Spleen (tissue), 7 donors: Measurements from ENCODE around the gene SRP54.

Experiments used
- POLR2A ChIP-seq, 3 donors: fragments of 450-650 bp; IDR thresholded peaks; one replicate each; pipeline ENCODE4 v1.5.1; 2017; ENCODE audit warnings: antibody characterized with exemption in 3 of 3, mild to moderate bottlenecking in 1 of 3
- POLR2AphosphoS5 ChIP-seq, 3 donors: sonication (generic); formaldehyde crosslinking; IDR thresholded peaks; one replicate each; pipeline ENCODE4 v1.5.1; 2017; ENCODE audit warnings: antibody characterized with exemption in 3 of 3
- TF ChIP-seq, protein P1 (sequence below), 11 experiments: fragments of 200-600 bp in 7 of 11; fragments of 450-650 bp in 4 of 11; sonication (generic) in 4 of 11; IDR thresholded peaks in 8 of 11; conservative IDR thresholded peaks in 3 of 11; 1 replicate in 7 of 11; 2 replicates in 4 of 11; pipeline versions ENCODE4 v1.4.0 to v1.8.0; 2016 to 2021; ENCODE audit warnings: antibody characterized with exemption in 11 of 11, inconsistent platforms in 4 of 11, mild to moderate bottlenecking in 1 of 11
- donor health status: DM: no; HTN: no; CAD: no; lungs with moderate emphysema.
- donor health status: DM: no; HTN: no; CAD: no.
- donor health status: DM: no; HTN: no; CAD: no.

DNA sequence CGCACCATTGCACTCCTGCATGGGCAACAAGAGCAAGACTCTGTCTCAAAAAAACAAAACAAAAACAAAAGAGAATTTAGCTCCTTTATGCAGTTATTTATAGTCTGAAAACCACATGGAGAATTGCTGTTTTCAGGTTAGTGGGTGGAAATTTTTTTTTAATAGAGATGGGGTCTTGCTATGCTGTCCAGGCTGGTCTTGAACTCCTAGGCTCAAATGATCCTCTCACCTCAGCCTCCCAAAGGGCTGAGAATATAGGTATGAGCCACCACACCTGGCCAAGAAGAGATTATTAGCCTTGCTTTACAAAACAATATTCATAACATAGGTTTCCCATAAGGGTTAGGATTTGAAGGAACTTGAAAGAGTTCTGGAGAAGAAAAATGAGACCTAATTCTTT, 12.1 kb upstream of the SRP54 start:
- TF ChIP-seq, protein P1, sequence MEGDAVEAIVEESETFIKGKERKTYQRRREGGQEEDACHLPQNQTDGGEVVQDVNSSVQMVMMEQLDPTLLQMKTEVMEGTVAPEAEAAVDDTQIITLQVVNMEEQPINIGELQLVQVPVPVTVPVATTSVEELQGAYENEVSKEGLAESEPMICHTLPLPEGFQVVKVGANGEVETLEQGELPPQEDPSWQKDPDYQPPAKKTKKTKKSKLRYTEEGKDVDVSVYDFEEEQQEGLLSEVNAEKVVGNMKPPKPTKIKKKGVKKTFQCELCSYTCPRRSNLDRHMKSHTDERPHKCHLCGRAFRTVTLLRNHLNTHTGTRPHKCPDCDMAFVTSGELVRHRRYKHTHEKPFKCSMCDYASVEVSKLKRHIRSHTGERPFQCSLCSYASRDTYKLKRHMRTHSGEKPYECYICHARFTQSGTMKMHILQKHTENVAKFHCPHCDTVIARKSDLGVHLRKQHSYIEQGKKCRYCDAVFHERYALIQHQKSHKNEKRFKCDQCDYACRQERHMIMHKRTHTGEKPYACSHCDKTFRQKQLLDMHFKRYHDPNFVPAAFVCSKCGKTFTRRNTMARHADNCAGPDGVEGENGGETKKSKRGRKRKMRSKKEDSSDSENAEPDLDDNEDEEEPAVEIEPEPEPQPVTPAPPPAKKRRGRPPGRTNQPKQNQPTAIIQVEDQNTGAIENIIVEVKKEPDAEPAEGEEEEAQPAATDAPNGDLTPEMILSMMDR (IDR thresholded peaks at IDR 0.05 in 8 of 11, conservative IDR thresholded peaks at IDR 0.05 in 3 of 11) = no peak
- TF ChIP-seq POLR2A (IDR thresholded peaks at IDR 0.05) = no peak
- no peak for TF ChIP-seq POLR2AphosphoS5 (IDR thresholded peaks at IDR 0.05)
